Endothelial cell of umbilical vein (primary cell): ENCODE results near the gene PCDHA9. TPM values are rescaled to one million over a fixed set of nuclear protein-coding genes. Genes with fewer than 3 reads are reported as not detected.

ENCODE experiments used
- BruUV-seq: library from RNA; stranded (reverse); fragments of 400-500 nt; replicated peaks from 2 replicates; lab custom pipeline; 2021; lab: Mats Ljungman, UMichigan
- CTCF ChIA-PET: fragments of 300-600, 350-600 bp; sonication (Branson Sonifier 250); formaldehyde crosslinking; loops from one replicate; lab custom pipeline; 2021; ENCODE audit warnings: antibody characterized with exemption, inconsistent platforms; lab: Charles Lee
- POLR2A ChIA-PET: fragments of 300-600, 350-600 bp; sonication (Branson Sonifier 250); formaldehyde crosslinking; loops from one replicate; lab custom pipeline; 2021; ENCODE audit warnings: antibody characterized with exemption, inconsistent platforms; lab: Charles Lee
- DNase-seq: peaks from one replicate; pipeline ENCODE4 v3.0.0-alpha.2; 2011; ENCODE audit warnings: low read depth, low spot score
- FAIRE-seq: peaks from 2 replicates; lab custom pipeline; 2011; peaks lifted over from hg19 to GRCh38; lab: Jason Lieb, UNC
- H2AFZ ChIP-seq: 2 replicates; pipeline ENCODE4 v1.6.0; 2012; ENCODE audit warnings: low read depth, low read length, control low read depth, inconsistent platforms
- H3K27ac ChIP-seq: 2 replicates; pipeline ENCODE4 v1.5.1; 2011; ENCODE audit warnings: low read depth, mild to moderate bottlenecking, control low read depth, low read length, moderate library complexity; ENCODE audit not compliant: insufficient read depth
- H3K27me3 ChIP-seq, 2 experiments: 2 replicates each; pipeline versions ENCODE4 v1.6.0 to v1.6.1; 2011; ENCODE audit warnings: low read length in 2 of 2, mixed read lengths in 1 of 2; ENCODE audit not compliant: control insufficient read depth in 2 of 2, insufficient read depth in 2 of 2
- H3K36me3 ChIP-seq, 2 experiments: 2 replicates in 1 of 2; 3 replicates in 1 of 2; pipeline ENCODE4 v1.5.1; 2011; ENCODE audit warnings: low read length in 2 of 2, mild to moderate bottlenecking in 1 of 2, moderate library complexity in 1 of 2; ENCODE audit not compliant: control insufficient read depth in 2 of 2, insufficient read depth in 2 of 2; ENCODE audit errors: extremely low read depth in 1 of 2
- H3K4me1 ChIP-seq: 3 replicates; pipeline ENCODE4 v1.5.1; 2011; ENCODE audit warnings: mild to moderate bottlenecking, low read length; ENCODE audit not compliant: control insufficient read depth, insufficient read depth; ENCODE audit errors: extremely low read depth
- H3K4me2 ChIP-seq: 2 replicates; pipeline ENCODE4 v1.6.1; 2011; ENCODE audit warnings: low read length, control low read depth, mixed read lengths; ENCODE audit not compliant: insufficient read depth
- H3K4me3 ChIP-seq, 3 experiments: fragments of 200-600 bp in 1 of 3; sonication (generic), shearing (Covaris generic) in 1 of 3; replicated peaks in 1 of 3; 2 replicates each; pipeline ENCODE4 v1.5.1; 2011 to 2016; ENCODE audit warnings: control low read depth in 3 of 3, low read length in 3 of 3, mild to moderate bottlenecking in 2 of 3, inconsistent platforms in 1 of 3, low read depth in 1 of 3, moderate library complexity in 1 of 3; ENCODE audit not compliant: insufficient read depth in 1 of 3
- H3K79me2 ChIP-seq: 2 replicates; pipeline ENCODE4 v1.6.0; 2012; ENCODE audit warnings: low read length, inconsistent platforms; ENCODE audit not compliant: control insufficient read depth, insufficient read depth
- H3K9ac ChIP-seq: replicated peaks from 2 replicates; pipeline ENCODE3; 2011; ENCODE audit warnings: low read length, control low read depth; ENCODE audit not compliant: insufficient read depth; ENCODE audit errors: extremely low read depth
- H3K9me1 ChIP-seq: replicated peaks from 3 replicates; pipeline ENCODE4 v1.6.0; 2011; ENCODE audit warnings: mild to moderate bottlenecking, low read length; ENCODE audit not compliant: control insufficient read depth, insufficient read depth; ENCODE audit errors: extremely low read depth
- H3K9me3 ChIP-seq: replicated peaks from 2 replicates; pipeline ENCODE4 v1.5.1; 2012; ENCODE audit warnings: low read length, inconsistent platforms; ENCODE audit not compliant: control insufficient read depth, insufficient read depth
- H4K20me1 ChIP-seq: replicated peaks from 2 replicates; pipeline ENCODE3; 2011; ENCODE audit warnings: mild to moderate bottlenecking, low read length; ENCODE audit not compliant: control insufficient read depth, insufficient read depth; ENCODE audit errors: extremely low read depth
- EZH2 ChIP-seq: IDR thresholded peaks from 2 replicates; pipeline ENCODE4 v1.6.1; 2012; ENCODE audit warnings: borderline replicate concordance, low read depth, mild to moderate bottlenecking, moderate library complexity, low read length, inconsistent platforms; ENCODE audit not compliant: severe bottlenecking
- FOS ChIP-seq: IDR thresholded peaks from 2 replicates; pipeline ENCODE4 v1.6.1; 2011; ENCODE audit warnings: mild to moderate bottlenecking, low read length, moderate library complexity, borderline replicate concordance; ENCODE audit not compliant: insufficient read depth
- GATA2 ChIP-seq: IDR thresholded peaks from 2 replicates; pipeline ENCODE4 v1.7.0; 2011; ENCODE audit warnings: low read depth, mild to moderate bottlenecking, moderate library complexity, mixed read lengths, low read length; ENCODE audit not compliant: insufficient read length, insufficient read depth
- JUN ChIP-seq: IDR thresholded peaks from 2 replicates; pipeline ENCODE4 v1.6.1; 2011; ENCODE audit warnings: borderline replicate concordance, low read depth; ENCODE audit not compliant: insufficient read length, insufficient read depth
- MYC ChIP-seq: IDR thresholded peaks from one replicate; pipeline ENCODE4 v1.6.1; 2011; ENCODE audit warnings: mild to moderate bottlenecking, low read depth, low read length
- POLR2A ChIP-seq: IDR thresholded peaks from 2 replicates; pipeline ENCODE4 v1.6.1; 2012; ENCODE audit warnings: low read depth, mild to moderate bottlenecking, control low read depth, low read length
- POLR2AphosphoS5 ChIP-seq: IDR thresholded peaks from 2 replicates; pipeline ENCODE4 v1.6.1; 2012; ENCODE audit warnings: low read depth, mild to moderate bottlenecking, control low read depth, low read length, moderate library complexity; ENCODE audit not compliant: insufficient read depth
- dilution Hi-C: fragments of 300-500 bp; cut with MboI; formaldehyde crosslinking; loops from one replicate; pipeline ENCODE4 v1.15.0; 2019; ENCODE audit warnings: low sequenced_read_pairs; ENCODE audit not compliant: extremely low pct_ligation_motif_present
- intact Hi-C: fragments of 100-400 bp; cut with micrococcal nuclease; formaldehyde crosslinking; loops from one replicate; pipeline ENCODE4 v1.10.0; 2022
- polyA plus RNA-seq, 4 experiments: library from polyadenylated mRNA; depleted of rRNA in 3 of 4; stranded (reverse) in 3 of 4; unstranded in 1 of 4; fragments of >200 nt; gene quantifications; 2 replicates each; pipeline versions ENCODE4 v1.2.1 to v1.2.3, GENCODE V29; 2011 to 2012; ENCODE audit warnings: missing spikeins in 1 of 4
- total RNA-seq: library from RNA; stranded (reverse); gene quantifications from 2 replicates; pipeline ENCODE4 v1.2.3, GENCODE V29; 2021
- TF ChIP-seq, protein P1 (sequence below): IDR thresholded peaks from 2 replicates; pipeline ENCODE4 v1.6.1; 2011; ENCODE audit not compliant: insufficient read depth, insufficient read length
- TF ChIP-seq, protein P2 (sequence below), 2 donors: IDR thresholded peaks; 1 replicate in 1 of 2; 2 replicates in 1 of 2; pipeline ENCODE4 v1.5.1; 2011; ENCODE audit warnings: low read length in 2 of 2, mild to moderate bottlenecking in 2 of 2, moderate library complexity in 2 of 2, control low read depth in 1 of 2, inconsistent platforms in 1 of 2, low read depth in 1 of 2; ENCODE audit not compliant: insufficient read depth in 1 of 2; ENCODE audit errors: extremely low read depth in 1 of 2

The PCDHA9 gene
- total and polyA plus RNA-seq, 2 donors (not counting 3 experiments of a cell fraction or from before 2014, with no cell fraction given): not detected

DNA sequence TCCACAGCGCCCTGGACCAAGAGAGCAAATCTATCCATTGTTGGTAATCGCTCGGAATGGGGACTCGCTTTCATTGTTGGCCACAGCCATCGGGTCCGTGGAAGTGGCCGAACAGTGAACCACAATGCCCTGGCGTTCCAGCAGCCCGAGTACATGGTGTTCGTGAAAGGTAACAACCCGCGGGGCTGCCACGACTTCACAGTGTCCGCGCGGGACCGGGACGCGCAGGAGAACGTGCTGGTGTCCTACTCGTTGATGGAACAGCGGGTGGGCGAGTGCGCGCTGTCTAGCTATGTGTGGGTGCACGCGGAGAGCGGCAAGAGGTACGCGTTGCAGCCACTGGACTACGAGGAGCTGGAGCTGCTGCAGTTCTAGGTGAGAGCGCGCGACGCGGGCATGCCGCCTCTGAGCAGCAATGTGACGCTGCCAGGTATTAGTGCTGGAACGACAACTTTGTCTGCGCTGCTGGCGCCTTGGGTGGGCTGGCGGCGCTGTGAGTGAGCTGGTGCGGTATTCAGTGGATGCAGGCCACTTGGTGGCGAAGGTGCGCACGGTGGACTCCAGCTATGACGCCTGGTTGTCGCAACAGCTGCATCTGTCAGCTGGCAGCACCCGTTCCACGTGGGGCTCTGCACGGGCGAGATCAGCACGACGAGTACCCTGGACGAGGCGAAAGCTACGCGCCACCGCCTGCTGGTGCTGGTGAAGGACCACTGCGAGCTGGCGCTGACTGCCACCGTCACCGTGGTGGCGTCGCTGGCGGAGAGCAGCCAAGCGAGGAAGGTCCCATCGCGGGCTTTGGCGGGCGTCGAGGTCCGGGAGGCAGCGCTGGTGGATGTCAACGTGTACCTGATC, 14.5 kb downstream of the PCDHA9 start:
- H3K36me3 ChIP-seq: no peaks in the 10 kb centered on the region
- no peaks in the 10 kb centered on the region for H3K9me1 ChIP-seq
- dilution Hi-C loops (no loop called here), intact Hi-C loops (no loop called here)
- no peaks in the 10 kb centered on the region for H4K20me1 ChIP-seq
- POLR2A ChIA-PET: no interaction called here
- FAIRE-seq (no peak), DNase-seq (no peak)
- H3K4me3 ChIP-seq: no peak overlapping the region
- H3K9me3 ChIP-seq: no peaks in the 10 kb centered on the region
- H3K27me3 ChIP-seq: no peaks in the 10 kb centered on the region
- H3K27ac ChIP-seq: no peak overlapping the region
- no TSS peak for BruUV-seq
- no peaks in the 10 kb centered on the region for H3K4me1 ChIP-seq
- no peak overlapping the region for H3K9ac ChIP-seq
- no peaks in the 10 kb centered on the region for H3K79me2 ChIP-seq
- CTCF ChIA-PET: no interaction called here
- TF ChIP-seq POLR2AphosphoS5 (no peak), GATA2 (no peak), EZH2 (no peak), FOS (no peak), JUN (no peak), POLR2A (no peak), MYC (no peak)
- TF ChIP-seq, protein P1, sequence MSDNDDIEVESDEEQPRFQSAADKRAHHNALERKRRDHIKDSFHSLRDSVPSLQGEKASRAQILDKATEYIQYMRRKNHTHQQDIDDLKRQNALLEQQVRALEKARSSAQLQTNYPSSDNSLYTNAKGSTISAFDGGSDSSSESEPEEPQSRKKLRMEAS: no peak
- TF ChIP-seq, protein P2, sequence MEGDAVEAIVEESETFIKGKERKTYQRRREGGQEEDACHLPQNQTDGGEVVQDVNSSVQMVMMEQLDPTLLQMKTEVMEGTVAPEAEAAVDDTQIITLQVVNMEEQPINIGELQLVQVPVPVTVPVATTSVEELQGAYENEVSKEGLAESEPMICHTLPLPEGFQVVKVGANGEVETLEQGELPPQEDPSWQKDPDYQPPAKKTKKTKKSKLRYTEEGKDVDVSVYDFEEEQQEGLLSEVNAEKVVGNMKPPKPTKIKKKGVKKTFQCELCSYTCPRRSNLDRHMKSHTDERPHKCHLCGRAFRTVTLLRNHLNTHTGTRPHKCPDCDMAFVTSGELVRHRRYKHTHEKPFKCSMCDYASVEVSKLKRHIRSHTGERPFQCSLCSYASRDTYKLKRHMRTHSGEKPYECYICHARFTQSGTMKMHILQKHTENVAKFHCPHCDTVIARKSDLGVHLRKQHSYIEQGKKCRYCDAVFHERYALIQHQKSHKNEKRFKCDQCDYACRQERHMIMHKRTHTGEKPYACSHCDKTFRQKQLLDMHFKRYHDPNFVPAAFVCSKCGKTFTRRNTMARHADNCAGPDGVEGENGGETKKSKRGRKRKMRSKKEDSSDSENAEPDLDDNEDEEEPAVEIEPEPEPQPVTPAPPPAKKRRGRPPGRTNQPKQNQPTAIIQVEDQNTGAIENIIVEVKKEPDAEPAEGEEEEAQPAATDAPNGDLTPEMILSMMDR (IDR thresholded peaks at IDR 0.05; ENCODE audit: extremely low read depth in 1 of 2, insufficient read depth in 1 of 2, low read depth in 1 of 2, low read length in 2 of 2): no peak
- H2AFZ ChIP-seq: no peak overlapping the region
- no peak overlapping the region for H3K4me2 ChIP-seq
